ENCODE data around the gene MORN2. TPM values are rescaled to one million over a fixed set of nuclear protein-coding genes. Genes with fewer than 3 reads are reported as not detected.
A peak's percentile ranks its signal among the peaks of the same experiment; 100 is the strongest.
"Not testable (repeated sequence)": the region's sequence is repeated elsewhere in the genome, so short reads cannot be mapped to it uniquely, and the experiment has no call there.

MORN2 gene
- total RNA-seq: 10 to 100 TPM in 1 of 4 donors, 1 to 10 TPM in 3; 2.5 to 25.6 (median 6.2) TPM

DNA sequence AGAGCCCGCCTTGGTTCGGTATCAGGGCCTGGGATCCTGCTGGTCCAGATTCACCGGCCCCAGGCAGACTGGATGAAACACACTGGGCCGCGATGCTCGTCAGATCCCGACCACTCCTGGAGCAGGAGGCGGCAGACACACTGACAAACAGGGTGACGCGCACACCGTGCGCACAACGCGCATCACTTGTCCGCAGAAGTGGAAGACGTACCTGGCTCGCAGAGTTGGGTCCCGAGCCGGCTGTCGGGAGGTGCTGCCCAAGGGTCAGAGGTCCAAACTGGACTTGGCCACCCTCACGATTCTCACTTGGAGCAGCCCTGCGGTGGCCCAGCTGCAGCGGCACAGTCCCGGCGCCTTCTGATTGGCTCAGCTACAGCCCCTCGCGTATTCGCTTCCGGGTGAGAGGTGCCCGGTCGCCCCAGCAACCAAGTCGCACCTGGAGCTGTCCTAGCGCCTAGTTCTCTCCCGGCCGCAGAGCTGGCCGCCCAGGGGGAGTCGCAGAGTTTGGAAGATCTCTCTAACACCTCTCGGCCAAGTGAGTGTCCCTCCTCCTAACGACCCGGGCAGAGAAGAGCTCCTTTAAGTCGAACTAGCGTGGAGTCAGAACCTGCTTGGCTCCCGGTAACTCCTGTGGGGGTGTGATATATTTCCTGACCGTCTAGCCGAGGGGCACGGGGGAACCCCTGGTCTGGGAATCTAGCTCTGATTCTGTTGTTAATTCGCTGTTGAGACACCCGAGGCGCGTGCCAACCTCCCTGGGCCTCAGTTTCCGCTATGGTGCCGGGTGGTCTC lies at the start of gene MORN2, which contains the start of gene DHX57:
Gene MORN2 (plus strand): TSS at position 401 of the 792 bp plus-strand sequence.
Gene DHX57 (minus strand): TSS at position 359 of the 792 bp plus-strand sequence. CDS start 7,529 bp downstream, outside the sequence.
- no peak for TF ChIP-seq POLR2A (IDR thresholded peaks at IDR 0.05)
- no peak for TF ChIP-seq CTCF (IDR thresholded peaks at IDR 0.05)

DNA sequence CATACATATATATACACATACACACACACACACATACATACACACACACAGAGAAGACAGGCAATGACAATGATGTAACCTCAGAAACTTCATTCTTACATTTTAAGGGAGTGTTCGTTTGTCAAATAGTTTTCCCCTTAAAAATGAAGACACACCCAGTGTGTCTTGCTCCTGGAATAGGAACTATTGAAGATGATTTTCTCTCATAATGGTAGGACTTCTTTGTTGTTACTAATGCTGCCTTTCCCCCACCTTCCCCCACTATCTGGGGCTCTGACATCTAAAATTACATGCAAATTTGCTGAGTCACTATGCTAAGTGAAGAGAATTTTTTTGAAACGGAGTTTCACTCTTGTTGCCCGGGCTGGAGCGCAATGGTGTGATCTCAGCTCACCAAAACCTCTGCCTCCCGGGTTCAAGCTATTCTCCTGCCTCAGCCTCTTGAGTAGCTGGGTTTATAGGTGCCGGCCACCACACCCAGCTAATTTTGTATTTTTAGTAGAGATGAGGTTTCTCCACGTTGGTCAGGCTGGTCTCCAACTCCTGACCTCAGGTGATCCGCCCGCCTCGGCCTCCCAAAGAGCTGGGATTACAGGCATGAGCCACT lies 48.1 kb upstream of the MORN2 start:
- H3K4me3 ChIP-seq, H3K4me1 ChIP-seq, H3K27me3 ChIP-seq, H3K27ac ChIP-seq, H3K9me3 ChIP-seq, DNase-seq: not testable (repeated sequence)
- H3K36me3 ChIP-seq: peaks cover 0 to 35% (median 0%) of the 10 kb centered on the region in 3 donors

More for the DNA sequence above, at the start of gene MORN2, which contains the start of gene DHX57:
- DNase-seq: peak; percentile 86 to 95 (median 93)
- Histone ChIP-seq H3K27ac (peak within 1 kb of the TSS; percentile 51 to 79 (median 62)), H3K4me1 (peaks cover 0 to 9% (median 0%) of the 10 kb centered on the region in 4 donors), H3K4me3 (peak within 1 kb of the TSS; percentile 60 to 83 (median 76)), H3K36me3 (no peaks in the 10 kb centered on the region), H3K9me3 (no peaks in the 10 kb centered on the region), H3K27me3 (no peaks in the 10 kb centered on the region)

- peaks cover 0 to 35% (median 0%) of the 10 kb centered on the region in 3 donors for H3K36me3 ChIP-seq
- no peak for TF ChIP-seq POLR2A (IDR thresholded peaks at IDR 0.05)
- TF ChIP-seq CTCF (IDR thresholded peaks at IDR 0.05): no peak
- no peak overlapping the region for H3K27ac ChIP-seq
- H3K9me3 ChIP-seq: no peaks in the 10 kb centered on the region
- H3K4me3 ChIP-seq: no peak overlapping the region
- H3K4me1 ChIP-seq: no peaks in the 10 kb centered on the region
- DNase-seq: no peak
- no peaks in the 10 kb centered on the region for H3K27me3 ChIP-seq
These were observed 47.3 kb upstream of the MORN2 start for GRCh38 chr2:38828460-38828859.

DNA sequence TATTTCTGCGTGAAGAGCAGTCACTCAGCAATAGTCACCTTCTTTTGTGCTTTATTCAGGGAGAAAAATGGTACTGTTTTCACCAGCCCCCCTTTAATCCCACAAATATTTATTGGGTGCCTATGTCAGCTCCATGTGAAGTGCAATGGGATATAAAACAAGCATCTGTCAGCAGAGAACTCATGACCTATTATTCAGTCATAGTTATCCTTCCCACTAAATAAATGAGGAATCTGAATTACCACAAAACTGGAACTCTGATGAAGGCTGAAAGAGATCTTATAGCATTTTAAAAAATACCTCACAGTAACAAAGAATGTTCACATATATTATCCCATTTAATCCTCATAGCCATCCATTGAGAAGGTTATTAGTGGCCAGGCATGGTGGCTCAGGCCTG lies 45.8 kb upstream of the MORN2 start:
- Histone ChIP-seq H3K27ac (no peak overlapping the region), H3K27me3 (no peaks in the 10 kb centered on the region), H3K4me1 (no peaks in the 10 kb centered on the region), H3K9me3 (no peaks in the 10 kb centered on the region), H3K4me3 (no peak overlapping the region), H3K36me3 (peaks cover 0 to 21% (median 0%) of the 10 kb centered on the region in 3 donors)
- no peak for TF ChIP-seq POLR2A (IDR thresholded peaks at IDR 0.05)
- TF ChIP-seq CTCF (IDR thresholded peaks at IDR 0.05): no peak
- DNase-seq: no peak

DNA sequence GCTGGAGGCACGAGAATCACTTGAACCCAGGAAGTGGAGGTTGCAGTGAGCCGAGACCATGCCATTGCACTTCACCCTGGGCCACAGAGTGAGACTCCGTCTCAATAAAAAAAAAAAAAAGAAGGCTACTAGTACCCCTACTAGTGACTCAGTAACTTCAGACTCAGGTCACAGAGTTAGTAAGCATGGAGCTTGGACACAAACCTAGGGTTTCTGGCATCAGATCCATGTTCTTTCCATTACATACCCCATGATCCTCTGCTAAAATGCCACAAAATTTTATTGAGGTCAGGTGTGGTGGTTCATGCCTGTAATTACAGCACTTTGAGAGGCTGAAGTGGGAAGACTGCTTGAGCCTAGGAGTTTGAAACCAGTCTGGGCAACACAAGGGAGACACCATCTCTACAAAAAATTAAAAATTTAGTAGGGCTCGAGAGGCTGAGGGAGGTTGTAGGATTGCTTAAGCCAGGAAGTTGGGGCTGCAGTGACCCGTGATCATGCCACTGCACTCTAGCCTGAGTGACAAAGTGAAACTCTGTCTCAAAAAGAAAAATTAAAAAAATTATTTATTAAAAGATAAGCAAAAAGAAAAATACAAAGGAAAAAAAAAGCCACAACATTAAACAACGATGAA lies 45.1 kb upstream of the MORN2 start:
- no peaks in the 10 kb centered on the region for H3K9me3 ChIP-seq
- DNase-seq: no peak
- peaks cover 0 to 15% (median 0%) of the 10 kb centered on the region in 3 donors for H3K36me3 ChIP-seq
- no peak overlapping the region for H3K4me3 ChIP-seq
- H3K4me1 ChIP-seq: no peaks in the 10 kb centered on the region
- no peak overlapping the region for H3K27ac ChIP-seq
- no peaks in the 10 kb centered on the region for H3K27me3 ChIP-seq
- TF ChIP-seq CTCF (IDR thresholded peaks at IDR 0.05) (no peak), POLR2A (IDR thresholded peaks at IDR 0.05) (no peak)

All from Peyer's patch (tissue), 4 donors.